ENCODE data around the gene WRNIP1.

Gene WRNIP1

GRCh38 chr6:2763345-2763841 lies 1.8 kb upstream of the WRNIP1 start:
- DNase-seq (ENCODE audit: low spot score): no peak

GRCh38 chr6:2763876-2764540 lies 1.2 kb upstream of the WRNIP1 start:
- no peak for DNase-seq (ENCODE audit: low spot score)

GRCh38 chr6:2764610-2765165 lies 505 bp upstream of the WRNIP1 start:
- DNase-seq (ENCODE audit: low spot score): peak; percentile 75

DNA sequence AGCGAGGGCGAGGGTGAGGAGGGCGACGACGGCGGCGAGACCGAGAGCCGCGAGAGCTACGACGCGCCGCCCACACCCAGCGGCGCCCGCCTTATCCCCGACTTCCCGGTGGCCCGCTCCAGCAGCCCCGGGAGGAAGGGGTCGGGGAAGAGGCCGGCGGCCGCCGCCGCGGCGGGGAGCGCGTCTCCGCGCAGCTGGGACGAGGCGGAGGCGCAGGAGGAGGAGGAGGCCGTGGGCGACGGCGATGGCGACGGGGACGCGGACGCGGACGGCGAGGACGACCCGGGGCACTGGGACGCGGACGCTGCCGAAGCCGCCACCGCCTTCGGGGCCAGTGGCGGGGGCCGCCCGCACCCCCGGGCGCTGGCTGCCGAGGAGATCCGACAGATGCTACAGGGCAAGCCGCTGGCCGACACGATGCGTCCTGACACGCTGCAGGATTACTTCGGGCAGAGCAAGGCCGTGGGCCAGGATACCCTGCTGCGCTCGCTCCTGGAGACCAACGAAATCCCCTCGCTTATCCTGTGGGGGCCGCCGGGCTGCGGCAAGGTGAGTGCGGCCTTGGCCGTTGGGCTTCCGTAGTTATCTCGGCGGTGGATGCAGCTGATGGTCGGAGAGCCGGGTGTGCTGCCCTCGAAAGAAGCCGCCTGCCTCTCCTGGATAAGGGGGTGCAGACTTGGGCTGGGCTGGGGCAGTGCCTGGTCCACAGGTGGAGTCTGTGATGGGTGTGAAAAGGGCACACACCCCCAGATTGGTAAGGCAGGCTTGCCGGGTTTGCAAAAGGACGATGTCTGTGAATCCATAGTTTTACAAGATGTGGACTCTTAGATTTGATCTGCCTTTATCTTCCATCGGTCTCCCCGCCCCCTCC lies 938 bp downstream of the WRNIP1 start:
- DNase-seq (ENCODE audit: low spot score): no peak

GRCh38 chr6:2766767-2767656 lies 1.8 kb downstream of the WRNIP1 start:
- no peak for DNase-seq (ENCODE audit: low spot score)

- DNase-seq (ENCODE audit: low spot score): no peak
Observed at GRCh38 chr6:2767657-2768524, 2.7 kb downstream of the WRNIP1 start.

DNA sequence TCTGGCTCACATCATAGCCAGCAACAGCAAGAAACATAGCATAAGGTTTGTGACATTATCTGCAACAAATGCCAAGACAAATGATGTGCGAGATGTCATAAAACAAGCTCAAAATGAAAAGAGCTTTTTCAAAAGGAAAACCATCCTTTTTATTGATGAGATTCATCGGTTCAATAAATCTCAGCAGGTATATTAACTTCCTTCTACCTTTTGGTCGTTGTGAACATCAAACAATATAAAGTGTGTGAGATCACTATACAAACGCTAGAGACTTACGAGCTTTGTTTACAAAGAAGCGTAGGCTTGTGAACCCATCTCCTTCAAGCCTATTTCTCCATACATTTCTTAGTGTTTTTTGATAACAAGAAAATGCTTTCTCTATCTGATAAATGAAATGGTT lies 3.5 kb downstream of the WRNIP1 start:
- no peak for DNase-seq (ENCODE audit: low spot score)

GRCh38 chr6:2770171-2770570 lies 5.0 kb downstream of the WRNIP1 start:
- DNase-seq (ENCODE audit: low spot score): no peak

DNA sequence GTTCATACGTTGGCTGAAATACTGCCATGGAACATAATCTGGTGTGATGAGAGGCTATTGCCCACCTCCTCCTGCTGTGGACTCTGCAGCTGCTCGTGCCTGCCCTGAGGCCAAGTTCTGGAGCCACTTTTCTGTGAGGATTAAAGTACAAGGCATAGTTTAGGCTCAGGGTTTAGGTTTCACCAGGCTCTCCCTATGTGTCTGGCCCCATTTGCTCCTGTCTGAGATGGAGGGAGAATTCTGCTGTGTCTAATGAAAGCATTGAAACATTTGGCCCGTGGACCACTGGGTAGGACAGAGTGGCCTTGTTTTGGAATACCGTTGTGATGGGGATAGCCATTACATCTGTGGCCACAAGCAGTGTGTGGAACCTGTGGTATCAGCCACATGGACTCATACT lies 5.9 kb downstream of the WRNIP1 start:
- no peak for DNase-seq (ENCODE audit: low spot score)

DNA sequence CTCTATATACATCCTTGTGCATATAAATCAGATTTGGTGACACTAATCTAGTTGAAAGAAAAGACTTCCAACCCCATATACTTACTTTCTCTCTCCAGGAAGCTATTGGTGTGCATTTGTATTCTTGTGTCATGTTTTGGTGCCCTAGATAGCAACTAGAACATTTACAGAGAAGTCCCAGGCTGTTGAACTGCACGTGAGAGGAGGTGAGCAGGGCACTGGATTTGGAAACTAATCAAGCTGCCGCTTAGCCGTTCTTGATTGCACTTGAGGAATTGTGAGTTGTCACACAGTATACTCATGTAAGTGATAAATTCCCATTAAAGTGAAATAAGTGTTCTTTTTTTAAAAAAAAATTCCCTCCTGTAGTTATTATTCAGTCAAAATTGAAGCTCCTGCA lies 7.6 kb downstream of the WRNIP1 start:
- DNase-seq (ENCODE audit: low spot score): no peak

DNA sequence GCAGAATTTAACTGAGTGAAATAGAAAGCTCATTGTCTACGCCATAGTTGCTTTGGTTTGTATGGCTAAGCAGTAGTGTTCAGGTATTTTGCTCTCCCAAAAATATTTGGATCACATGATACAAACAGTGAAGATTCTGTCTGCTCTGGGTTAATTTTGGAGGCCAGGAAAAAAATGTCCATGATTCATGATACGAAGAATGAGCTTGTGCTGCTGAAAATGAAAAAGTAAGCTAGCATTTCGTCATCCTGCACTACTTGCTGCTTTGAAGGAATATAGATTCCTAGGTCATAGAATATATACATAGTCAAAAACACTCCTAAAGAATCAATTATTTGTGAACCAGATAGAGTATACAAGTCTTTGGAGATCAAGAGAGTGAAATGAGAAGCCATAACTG lies 8.3 kb downstream of the WRNIP1 start:
- no peak for DNase-seq (ENCODE audit: low spot score)

- no peak for DNase-seq (ENCODE audit: low spot score)
Observed at GRCh38 chr6:2775003-2775402, 9.8 kb downstream of the WRNIP1 start.

GRCh38 chr6:2777249-2777648 lies 12.1 kb downstream of the WRNIP1 start:
- DNase-seq (ENCODE audit: low spot score): no peak

GRCh38 chr6:2780102-2780737 lies 15.0 kb downstream of the WRNIP1 start:
- DNase-seq (ENCODE audit: low spot score): peak; percentile 62

- DNase-seq (ENCODE audit: low spot score): no peak
Observed at GRCh38 chr6:2781685-2782355, 16.6 kb downstream of the WRNIP1 start.

GRCh38 chr6:2782356-2782708 lies 17.1 kb downstream of the WRNIP1 start:
- DNase-seq (ENCODE audit: low spot score): no peak

- no peak for DNase-seq (ENCODE audit: low spot score)
Observed at GRCh38 chr6:2782825-2783187, 17.6 kb downstream of the WRNIP1 start.

DNA sequence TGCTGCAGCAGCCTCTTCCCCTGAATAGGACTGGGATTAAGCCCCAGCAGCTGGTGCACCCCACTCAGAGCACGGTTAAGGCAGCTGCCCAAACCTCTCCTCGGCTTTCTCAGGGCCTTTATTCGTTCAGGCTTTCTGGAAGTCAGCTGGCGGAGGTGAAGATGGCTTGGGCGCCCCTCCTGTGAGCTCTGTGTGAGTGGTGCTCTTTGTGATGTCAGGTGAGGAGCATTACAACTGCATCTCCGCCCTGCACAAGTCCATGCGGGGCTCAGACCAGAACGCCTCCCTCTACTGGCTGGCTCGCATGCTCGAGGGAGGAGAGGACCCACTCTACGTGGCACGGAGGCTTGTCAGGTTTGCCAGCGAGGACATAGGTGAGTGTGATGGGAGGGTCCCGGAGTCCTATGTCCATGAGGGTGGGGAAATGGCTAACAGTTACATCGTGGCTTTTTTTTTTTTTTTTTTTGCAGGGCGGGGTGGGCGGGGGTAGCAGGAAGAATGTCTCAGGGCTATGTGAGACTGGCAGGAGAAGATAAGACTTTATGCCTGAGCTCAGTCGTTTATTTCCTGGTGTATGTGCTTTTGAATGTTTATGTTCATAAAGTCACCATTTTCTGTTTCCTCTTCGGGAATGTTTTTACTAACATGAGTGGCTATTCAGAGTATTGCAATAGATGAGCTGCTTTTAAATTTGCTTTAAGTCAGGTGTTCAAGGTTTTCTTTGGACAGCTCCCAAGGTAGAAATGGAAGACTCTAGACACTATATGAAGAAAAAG lies 18.2 kb downstream of the WRNIP1 start:
- DNase-seq (ENCODE audit: low spot score): no peak

DNA sequence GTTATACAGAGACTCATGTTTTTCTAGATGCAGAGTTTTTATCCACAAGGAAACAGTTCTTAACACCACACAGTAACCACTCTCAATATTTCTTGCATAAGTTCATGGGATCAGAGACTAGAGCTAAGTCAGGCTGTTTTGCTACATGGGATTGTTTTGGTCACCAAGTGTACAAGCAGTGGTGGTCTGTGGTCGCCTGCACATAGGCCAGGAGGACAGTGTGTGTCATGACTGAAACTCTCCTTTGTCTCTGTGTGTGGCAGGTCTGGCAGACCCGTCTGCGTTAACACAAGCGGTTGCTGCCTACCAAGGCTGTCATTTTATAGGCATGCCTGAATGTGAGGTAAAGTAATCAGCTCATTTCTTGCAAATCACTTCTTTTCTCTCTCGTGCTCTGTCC lies 18.9 kb downstream of the WRNIP1 start:
- DNase-seq (ENCODE audit: low spot score): no peak
